Middle frontal gyrus (tissue), 1 donor: ENCODE data around the gene GDPD5.

Experiments used
- DNase-seq: peaks from one replicate; pipeline ENCODE4 v3.0.0-alpha.2; 2015; ENCODE audit warnings: low spot score; ENCODE audit errors: extremely low spot score

The GDPD5 gene

GRCh38 chr11:75472081-75472732 lies 53.5 kb downstream of the GDPD5 start:
- no peak for DNase-seq

GRCh38 chr11:75471176-75471973 lies 54.4 kb downstream of the GDPD5 start:
- DNase-seq = no peak

DNA sequence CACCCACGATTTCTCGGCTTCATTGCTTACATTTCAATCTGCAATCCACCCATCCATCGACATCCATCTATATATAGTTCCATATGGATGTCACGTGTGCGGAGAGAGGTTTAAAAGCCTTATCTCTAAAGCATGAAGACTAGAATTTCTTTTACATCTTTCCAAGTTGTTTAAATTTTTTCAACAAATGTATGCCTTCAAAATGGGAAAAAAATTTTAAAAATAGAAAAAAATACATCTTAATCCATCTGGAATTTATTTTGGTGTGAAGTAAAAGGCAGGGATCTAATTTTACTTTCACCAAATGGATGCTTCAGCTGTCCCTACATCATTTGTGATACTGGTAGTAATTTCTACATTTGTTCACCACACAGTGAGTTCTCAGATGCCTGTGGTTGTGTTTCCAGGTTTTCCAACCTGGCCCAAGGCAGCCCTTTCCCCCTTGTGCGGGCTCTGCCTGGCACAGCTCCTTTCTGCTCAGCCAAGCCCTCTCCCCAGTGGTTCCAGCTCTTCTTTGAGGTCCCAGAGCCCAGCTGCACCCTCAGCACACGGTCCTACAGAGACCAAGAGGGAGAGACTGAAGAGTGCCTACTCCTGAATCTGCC lies 55.2 kb downstream of the GDPD5 start:
- peak; percentile 39 for DNase-seq

DNA sequence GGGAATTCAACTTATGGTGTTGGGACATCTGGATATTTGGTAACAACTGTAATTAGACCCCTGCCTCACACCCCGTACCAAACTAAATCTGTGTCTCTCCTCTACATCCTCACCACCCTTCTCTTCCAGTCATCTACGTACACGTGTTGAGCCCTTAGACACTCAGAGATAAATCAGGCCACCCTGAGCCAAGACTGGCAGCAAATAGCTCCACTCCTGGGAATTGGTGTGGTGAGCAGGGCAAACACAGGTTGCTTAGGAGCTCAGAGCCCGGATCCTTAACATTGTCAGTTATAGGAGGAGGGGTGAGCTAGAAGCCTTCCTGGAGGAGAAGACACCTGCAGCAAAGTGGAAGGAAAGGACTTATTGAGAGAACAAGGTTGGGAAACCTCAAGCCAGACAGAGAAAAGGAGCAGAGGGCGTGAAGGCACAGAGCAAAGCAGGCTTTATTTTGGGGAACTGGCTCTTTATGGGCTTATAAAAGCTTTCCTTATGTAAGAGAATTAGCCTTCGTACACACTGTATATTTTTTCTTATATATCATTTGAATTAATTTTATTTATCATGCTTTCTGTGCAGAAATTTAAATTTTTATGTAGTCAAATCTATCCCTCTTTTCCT lies 55.8 kb downstream of the GDPD5 start:
- no peak for DNase-seq

GRCh38 chr11:75468534-75469340 lies 57.0 kb downstream of the GDPD5 start:
- no peak for DNase-seq

DNA sequence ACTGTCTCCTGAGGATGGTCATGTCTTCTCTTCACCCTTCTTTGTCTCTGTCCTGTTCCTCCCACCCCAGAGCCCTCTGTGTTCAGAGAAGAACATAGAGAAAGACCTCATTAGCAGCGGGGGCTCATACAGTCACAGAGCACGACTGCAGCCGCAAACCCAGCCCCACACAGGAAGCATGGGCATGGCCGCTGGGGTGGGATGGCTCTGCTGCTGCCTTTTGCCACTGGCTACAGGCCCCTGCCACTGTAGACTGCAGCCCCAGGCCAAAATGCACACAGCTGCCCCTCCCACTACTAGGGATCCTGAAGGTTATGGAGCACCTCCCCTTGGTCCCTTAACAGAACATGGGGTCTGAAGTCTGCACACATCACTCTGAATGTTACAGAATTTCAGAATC lies 57.9 kb downstream of the GDPD5 start:
- no peak for DNase-seq

DNA sequence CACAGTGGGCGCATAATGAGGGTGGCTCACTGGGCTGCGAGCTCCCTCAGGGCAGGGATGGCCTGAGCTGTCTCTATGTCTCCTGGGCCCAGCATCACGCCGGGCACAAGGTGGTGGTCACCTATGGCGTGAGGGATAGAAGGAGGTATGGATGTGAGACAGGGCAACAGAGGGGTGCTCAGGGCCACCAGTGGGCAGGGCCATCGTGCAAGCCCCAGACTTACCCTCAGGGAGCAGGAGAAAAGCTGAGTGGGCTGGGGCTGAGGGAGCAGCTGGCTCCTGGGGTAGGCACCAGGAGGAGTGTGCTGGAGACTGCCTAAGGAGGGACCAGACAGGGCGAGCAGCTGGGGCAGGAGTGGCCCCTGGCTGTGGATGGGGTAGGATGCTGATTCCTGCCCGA lies 58.4 kb downstream of the GDPD5 start:
- no peak for DNase-seq

DNA sequence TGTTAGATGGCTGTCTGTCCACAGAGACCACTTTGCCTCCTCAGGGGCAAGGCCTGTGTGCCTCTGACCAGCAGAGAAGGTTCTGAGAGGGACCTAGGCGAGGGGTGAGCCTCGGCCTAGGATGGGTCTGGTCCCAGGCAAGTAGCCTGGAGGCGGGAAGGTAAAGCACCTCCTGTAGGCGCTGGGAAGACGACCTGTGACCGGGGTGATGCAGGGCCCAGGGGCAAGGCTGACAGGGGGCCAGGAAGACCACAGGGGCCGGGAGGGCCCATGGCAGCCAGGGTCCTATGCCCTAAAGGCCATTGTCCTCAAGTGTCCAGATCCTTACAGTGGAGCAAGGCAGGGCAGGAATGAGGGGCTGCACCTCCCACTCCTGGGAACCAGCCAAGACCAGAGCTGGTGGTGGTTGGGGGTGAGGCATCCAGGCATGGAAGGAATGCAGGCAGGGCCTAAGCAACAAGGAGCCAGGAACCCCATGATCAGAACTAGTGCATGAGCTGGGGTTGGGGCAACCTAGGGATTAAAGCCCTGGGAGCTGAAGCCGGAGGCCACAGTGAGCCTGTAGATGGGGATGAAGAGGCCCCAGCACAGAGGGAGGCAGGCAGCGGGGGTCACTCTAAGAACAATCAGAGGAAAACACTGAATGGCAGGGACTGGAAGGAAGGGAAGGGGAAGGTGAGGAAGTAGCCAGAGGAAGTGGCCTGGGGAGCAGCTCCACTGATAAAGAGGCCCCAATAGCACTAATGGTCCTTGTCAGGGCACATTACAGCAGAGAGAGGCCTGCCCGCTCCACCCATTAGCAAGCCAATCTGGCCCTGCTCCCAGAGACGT lies 59.8 kb downstream of the GDPD5 start:
- DNase-seq = no peak

DNA sequence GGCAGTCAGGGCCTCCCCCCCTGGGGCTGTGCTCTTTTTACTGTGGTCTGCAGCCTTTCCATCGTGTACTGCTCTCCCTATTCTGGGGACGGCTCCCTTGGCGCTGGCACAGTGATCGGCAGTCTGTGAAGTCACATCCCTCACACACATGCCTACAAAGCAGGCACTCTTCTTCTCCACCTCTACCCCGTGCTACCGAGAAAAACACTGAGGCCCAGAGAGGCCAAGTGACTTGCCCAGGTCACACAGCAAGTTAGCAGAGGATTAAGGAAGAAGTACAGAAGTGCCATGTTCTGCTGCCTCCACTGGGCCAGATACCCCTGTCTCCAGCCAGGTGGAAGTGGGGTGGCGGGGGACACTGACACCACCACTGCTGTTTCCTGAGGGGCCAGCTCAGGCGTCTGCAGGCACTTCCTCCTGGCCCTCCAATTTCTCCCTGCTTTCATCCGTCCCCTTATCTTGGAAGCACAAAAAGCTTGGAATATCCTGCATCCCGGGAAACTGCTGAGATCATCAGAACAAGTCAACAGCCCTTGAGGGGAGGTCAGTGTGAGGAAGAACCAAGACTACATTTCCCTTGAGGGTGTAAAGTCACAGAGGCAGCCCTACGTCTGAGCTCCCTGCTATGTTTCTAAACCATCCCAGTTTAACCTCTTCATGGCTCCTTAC lies 62.5 kb downstream of the GDPD5 start:
- no peak for DNase-seq

GRCh38 chr11:75462117-75462653 lies 63.6 kb downstream of the GDPD5 start:
- no peak for DNase-seq

- no peak for DNase-seq
Observed at GRCh38 chr11:75461151-75461550, 64.6 kb downstream of the GDPD5 start.

- DNase-seq = no peak
Observed at GRCh38 chr11:75456596-75457183, 69.1 kb downstream of the GDPD5 start.

- no peak for DNase-seq
Observed at GRCh38 chr11:75454987-75455386, 70.8 kb downstream of the GDPD5 start.

GRCh38 chr11:75453916-75454655 lies 71.7 kb downstream of the GDPD5 start:
- no peak for DNase-seq

- no peak for DNase-seq
Observed at GRCh38 chr11:75450826-75451821, 74.6 kb downstream of the GDPD5 start.

- DNase-seq = no peak
Observed at GRCh38 chr11:75450236-75450635, 75.5 kb downstream of the GDPD5 start.

DNA sequence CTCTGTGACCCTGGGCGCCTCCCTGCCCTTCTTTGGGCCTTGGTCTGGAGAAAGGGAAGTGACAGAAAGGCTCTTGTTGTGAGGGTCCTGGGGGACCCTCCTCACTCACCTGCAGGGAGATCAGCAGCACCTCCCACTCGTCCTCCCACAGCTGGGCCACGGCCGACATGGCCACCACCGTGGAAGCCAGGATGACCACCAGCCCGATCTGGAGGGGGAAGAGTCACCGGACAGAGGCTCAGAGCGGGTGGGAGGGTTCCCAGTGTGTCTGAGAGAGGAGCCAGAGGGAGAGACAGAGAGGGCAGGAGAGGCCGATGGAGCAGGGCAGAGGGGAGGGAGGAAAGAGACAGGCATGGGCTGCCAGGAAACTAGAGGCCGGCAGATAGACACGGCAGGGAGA lies 76.0 kb downstream of the GDPD5 start:
- no peak for DNase-seq
